Neural crest cell (in vitro differentiated cells): ENCODE results near the gene RAP1GDS1. TPM values are rescaled to one million over a fixed set of nuclear protein-coding genes. Genes with fewer than 3 reads are reported as not detected.

Experiments
- DNase-seq: peaks from one replicate; pipeline ENCODE4 v3.0.0; 2021; ENCODE audit warnings: low read depth, mixed read lengths, low spot score
- H3K27ac Mint-ChIP-seq: one replicate; pipeline ENCODE4 v1.8.0; 2021; ENCODE audit warnings: mild to moderate bottlenecking, mixed read lengths; ENCODE audit not compliant: unreplicated experiment
- H3K27me3 Mint-ChIP-seq: 2 replicates; pipeline ENCODE4 v1.8.0; 2021; ENCODE audit warnings: low read depth, mild to moderate bottlenecking, mixed read lengths
- H3K36me3 Mint-ChIP-seq: 2 replicates; pipeline ENCODE4 v1.8.0; 2021; ENCODE audit warnings: low read depth, mild to moderate bottlenecking, mixed read lengths
- H3K4me1 Mint-ChIP-seq: 2 replicates; pipeline ENCODE4 v1.8.0; 2021; ENCODE audit warnings: mixed read lengths
- H3K4me3 Mint-ChIP-seq: one replicate; pipeline ENCODE4 v1.8.0; 2021; ENCODE audit warnings: mild to moderate bottlenecking, mixed read lengths
- H3K9me3 Mint-ChIP-seq: 2 replicates; pipeline ENCODE4 v1.8.0; 2021; ENCODE audit warnings: mixed read lengths
- CTCF ChIP-seq: fragments of 200-600 bp; sonication (generic); conservative IDR thresholded peaks from 2 replicates; pipeline ENCODE4 v1.5.0; 2021; ENCODE audit warnings: antibody characterized with exemption, mild to moderate bottlenecking
- long read RNA-seq: library from polyadenylated mRNA; unstranded; transcript quantifications from one replicate; pipeline ENCODE4 v2.0.0, GENCODE V29; 2020
- total RNA-seq: library from RNA; stranded (reverse); gene quantifications from 2 replicates; pipeline ENCODE4 v1.2.1, GENCODE V29; 2021

The RAP1GDS1 gene, protein sequence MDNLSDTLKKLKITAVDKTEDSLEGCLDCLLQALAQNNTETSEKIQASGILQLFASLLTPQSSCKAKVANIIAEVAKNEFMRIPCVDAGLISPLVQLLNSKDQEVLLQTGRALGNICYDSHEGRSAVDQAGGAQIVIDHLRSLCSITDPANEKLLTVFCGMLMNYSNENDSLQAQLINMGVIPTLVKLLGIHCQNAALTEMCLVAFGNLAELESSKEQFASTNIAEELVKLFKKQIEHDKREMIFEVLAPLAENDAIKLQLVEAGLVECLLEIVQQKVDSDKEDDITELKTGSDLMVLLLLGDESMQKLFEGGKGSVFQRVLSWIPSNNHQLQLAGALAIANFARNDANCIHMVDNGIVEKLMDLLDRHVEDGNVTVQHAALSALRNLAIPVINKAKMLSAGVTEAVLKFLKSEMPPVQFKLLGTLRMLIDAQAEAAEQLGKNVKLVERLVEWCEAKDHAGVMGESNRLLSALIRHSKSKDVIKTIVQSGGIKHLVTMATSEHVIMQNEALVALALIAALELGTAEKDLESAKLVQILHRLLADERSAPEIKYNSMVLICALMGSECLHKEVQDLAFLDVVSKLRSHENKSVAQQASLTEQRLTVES
- 46.0 and 46.3 TPM in 2 replicates for total RNA-seq
- long read RNA-seq, transcript RAP1GDS1-202 (15 exons, 2,092 nt) = minor isoform, 30 of 163 reads
- long read RNA-seq, transcript RAP1GDS1-204 (14 exons, 1,942 nt) = minor isoform, 13 of 163 reads
- long read RNA-seq, transcript RAP1GDS1-203 (14 exons, 2,085 nt) = minor isoform, 10 of 163 reads
- long read RNA-seq, transcript RAP1GDS1-205 (15 exons, 3,681 nt) = major isoform, 66 of 163 reads
- long read RNA-seq, partial matches to known transcripts = 8 of 163 reads
- long read RNA-seq, other reads (novel, unspliced or antisense) = 28 of 163 reads

- no peaks in the 10 kb centered on the region for H3K36me3 Mint-ChIP-seq
- DNase-seq = peak; percentile 87
- no peaks in the 10 kb centered on the region for H3K9me3 Mint-ChIP-seq
- H3K27me3 Mint-ChIP-seq = no peaks in the 10 kb centered on the region
- peak within 1 kb of the TSS; percentile 97 for H3K4me3 Mint-ChIP-seq
- no peak for TF ChIP-seq CTCF
- peaks cover 37% of the 10 kb centered on the region for H3K4me1 Mint-ChIP-seq
- peak within 1 kb of the TSS; percentile 99 for H3K27ac Mint-ChIP-seq
These were observed at the start of gene RAP1GDS1 for GRCh38 chr4:98260579-98261404. Gene RAP1GDS1 (plus strand): TSS chr4:98261384. CDS start chr4:98261566, 182 bp downstream.

GRCh38 chr4:98222306-98222705 lies 38.9 kb upstream of the RAP1GDS1 start:
- DNase-seq = no peak
- H3K27ac Mint-ChIP-seq = no peak overlapping the region
- no peaks in the 10 kb centered on the region for H3K4me1 Mint-ChIP-seq
- H3K9me3 Mint-ChIP-seq = no peaks in the 10 kb centered on the region
- H3K36me3 Mint-ChIP-seq = no peaks in the 10 kb centered on the region
- no peak overlapping the region for H3K4me3 Mint-ChIP-seq
- TF ChIP-seq CTCF = no peak
- no peaks in the 10 kb centered on the region for H3K27me3 Mint-ChIP-seq

GRCh38 chr4:98226396-98226795 lies 34.8 kb upstream of the RAP1GDS1 start:
- H3K4me3 Mint-ChIP-seq = no peak overlapping the region
- H3K4me1 Mint-ChIP-seq = no peaks in the 10 kb centered on the region
- H3K27ac Mint-ChIP-seq = no peak overlapping the region
- no peaks in the 10 kb centered on the region for H3K27me3 Mint-ChIP-seq
- no peak for DNase-seq
- TF ChIP-seq CTCF = no peak
- no peaks in the 10 kb centered on the region for H3K9me3 Mint-ChIP-seq
- H3K36me3 Mint-ChIP-seq = no peaks in the 10 kb centered on the region

GRCh38 chr4:98230961-98231360 lies 30.2 kb upstream of the RAP1GDS1 start:
- Mint-ChIP-seq H3K36me3 (no peaks in the 10 kb centered on the region), H3K4me3 (no peak overlapping the region), H3K4me1 (no peaks in the 10 kb centered on the region), H3K27me3 (no peaks in the 10 kb centered on the region), H3K27ac (no peak overlapping the region), H3K9me3 (no peaks in the 10 kb centered on the region)
- TF ChIP-seq CTCF = no peak
- DNase-seq = no peak

GRCh38 chr4:98232202-98232601 lies 29.0 kb upstream of the RAP1GDS1 start:
- no peak overlapping the region for H3K4me3 Mint-ChIP-seq
- no peaks in the 10 kb centered on the region for H3K9me3 Mint-ChIP-seq
- no peaks in the 10 kb centered on the region for H3K36me3 Mint-ChIP-seq
- DNase-seq = no peak
- H3K27ac Mint-ChIP-seq = no peak overlapping the region
- H3K27me3 Mint-ChIP-seq = no peaks in the 10 kb centered on the region
- no peak for TF ChIP-seq CTCF
- H3K4me1 Mint-ChIP-seq = peaks cover 3% of the 10 kb centered on the region
